AG10803 (cell line): ENCODE results near the gene XPNPEP3.

Experiments used
- DNase-seq: peaks from one replicate; pipeline ENCODE4 v3.0.0; 2010; ENCODE audit warnings: low read depth
- H3K4me3 ChIP-seq: 2 replicates; pipeline ENCODE4 v1.5.1; 2011; ENCODE audit warnings: mild to moderate bottlenecking, low read length, control low read depth
- CTCF ChIP-seq: conservative IDR thresholded peaks from 2 replicates; pipeline ENCODE4 v1.5.1; 2011; ENCODE audit warnings: mild to moderate bottlenecking, low read length, control low read depth, inconsistent platforms

Gene XPNPEP3

GRCh38 chr22:40856513-40857308 lies at the start of gene XPNPEP3, which contains the start of gene ST13:
Gene XPNPEP3, plus strand, starts transcription at chr22:40857148. Its CDS starts 34 bp downstream, at chr22:40857182.
Gene ST13, minus strand, starts transcription at chr22:40856639. Its CDS starts 99 bp downstream, at chr22:40856540.
- H3K4me3 ChIP-seq, result peak within 1 kb of the TSS; percentile 95
- TF ChIP-seq CTCF, result peak; percentile 11; the same call in 1 of the 2 replicates
- DNase-seq, result peak; percentile 97

GRCh38 chr22:40808018-40808841 lies 48.7 kb upstream of the XPNPEP3 start:
- no peak for DNase-seq
- H3K4me3 ChIP-seq, result no peak overlapping the region
- no peak for TF ChIP-seq CTCF

GRCh38 chr22:40813912-40814315 lies 43.0 kb upstream of the XPNPEP3 start:
- no peak for DNase-seq
- TF ChIP-seq CTCF, result no peak
- H3K4me3 ChIP-seq, result no peak overlapping the region

- H3K4me3 ChIP-seq, result peak overlapping the region; percentile 17
- no peak for DNase-seq
- no peak for TF ChIP-seq CTCF
These were observed 39.2 kb upstream of the XPNPEP3 start for GRCh38 chr22:40817737-40818136.

- TF ChIP-seq CTCF, result no peak
- no peak for DNase-seq
- H3K4me3 ChIP-seq, result peak overlapping the region; percentile 99
These were observed 38.7 kb upstream of the XPNPEP3 start for GRCh38 chr22:40818192-40818746.

GRCh38 chr22:40818747-40819598 lies 38.0 kb upstream of the XPNPEP3 start, which contains the start of gene SLC25A17:
Gene SLC25A17, minus strand, starts transcription at chr22:40819346. Its CDS starts 98 bp downstream, at chr22:40819248.
- DNase-seq, result peak; percentile 70
- TF ChIP-seq CTCF, result peak; percentile 56
- peak within 1 kb of the TSS; percentile 99 for H3K4me3 ChIP-seq
